Measurements from ENCODE around the gene NQO2. TPM values are rescaled to one million over a fixed set of nuclear protein-coding genes. Genes with fewer than 3 reads are reported as not detected.
A peak's percentile ranks its signal among the peaks of the same experiment; 100 is the strongest.

NQO2 gene
- total and polyA plus RNA-seq, 2 of the 13 experiments (the other 11 are each of a cell fraction or from before 2014, with no cell fraction given), result 32.2 to 56.5 TPM

DNA sequence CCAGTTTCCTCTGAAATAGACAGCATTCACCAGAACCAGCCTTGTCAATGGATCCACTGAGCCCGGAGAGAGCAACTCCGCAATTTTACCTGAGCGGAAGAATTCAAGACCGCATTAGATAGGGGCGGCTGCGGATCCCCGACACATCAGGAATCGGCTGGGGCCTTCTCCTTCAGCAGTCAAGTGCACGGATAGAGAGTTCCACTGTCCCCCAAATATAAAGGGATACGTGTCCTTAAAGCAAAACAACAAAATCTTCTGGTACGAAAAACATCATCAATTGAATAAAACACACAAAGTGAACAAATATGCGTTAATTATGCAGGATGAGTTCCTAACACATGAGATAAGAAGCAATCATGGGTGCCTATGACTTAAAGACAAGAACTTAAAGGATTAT is 46.6 kb upstream of the NQO2 start (continued):
- no peak for TF ChIP-seq ZNF615 (CRISPR knock-in tag; IDR thresholded peaks at IDR 0.05; ENCODE audit: borderline replicate concordance)

DNA sequence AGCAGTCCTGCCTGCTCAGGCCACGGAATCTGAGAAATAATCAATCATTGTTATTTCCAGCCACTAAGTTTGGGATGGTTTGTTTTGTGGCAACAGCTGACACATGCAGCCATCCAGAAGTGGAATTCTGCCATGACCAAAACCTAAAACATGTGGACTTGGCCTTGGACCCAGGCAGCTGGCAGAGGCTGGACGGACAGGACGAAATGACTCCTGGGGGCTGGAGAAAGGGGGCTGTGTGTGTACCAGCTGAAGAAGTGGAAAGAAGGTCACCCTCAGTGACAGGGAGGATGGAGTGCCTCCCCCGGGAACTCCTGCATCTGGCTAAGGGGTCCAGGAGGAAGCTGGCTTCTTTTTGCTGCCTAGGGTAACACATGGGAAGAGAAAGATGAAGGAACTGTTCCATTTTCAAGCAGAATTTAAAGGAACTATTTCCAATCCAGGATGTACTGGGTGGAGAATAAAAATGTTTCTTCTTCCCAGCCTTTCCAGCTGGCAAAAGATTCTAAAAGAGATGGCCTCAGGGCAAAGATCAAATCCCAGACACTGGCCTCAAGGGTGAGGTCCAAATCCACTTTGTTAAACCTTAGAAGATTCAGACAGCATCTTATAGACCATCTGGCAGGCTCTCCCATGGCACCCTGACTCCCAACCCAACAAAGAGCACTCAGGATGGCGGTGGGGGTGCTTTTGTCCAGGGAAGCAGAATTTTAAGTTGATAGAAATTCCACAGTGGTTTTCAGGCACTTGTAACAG is 42.6 kb upstream of the NQO2 start:
- BruUV-seq (replicated peaks), result no TSS peak

GRCh38 chr6:2957696-2958330 is 41.9 kb upstream of the NQO2 start:
- Histone ChIP-seq H3K4me1 (ENCODE audit: insufficient read depth, low read length) (peaks cover 50% of the 10 kb centered on the region), H3K4me2 (ENCODE audit: low read depth, low read length) (no peak overlapping the region), H3K36me3 (replicated peaks in 1 of 2; ENCODE audit: control insufficient read depth in 1 of 2, insufficient read depth in 2 of 2, low read length in 2 of 2) (no peaks in the 10 kb centered on the region), H2AFZ (ENCODE audit: low read length) (no peak overlapping the region), H3K27me3 (ENCODE audit: control insufficient read depth in 1 of 2, insufficient read depth in 2 of 2, low read length in 2 of 2) (no peaks in the 10 kb centered on the region), H3K27ac (ENCODE audit: extremely low read length, insufficient read depth, low read length) (no peak overlapping the region), H3K9ac (ENCODE audit: insufficient read depth, low read depth, low read length) (no peak overlapping the region), H4K20me1 (ENCODE audit: insufficient read depth, low read length) (no peaks in the 10 kb centered on the region), H3K79me2 (ENCODE audit: insufficient read depth, low read length) (no peaks in the 10 kb centered on the region), H3K9me3 (ENCODE audit: low read length) (no peaks in the 10 kb centered on the region), H3K4me3 (replicated peaks in 1 of 3; ENCODE audit: insufficient read depth in 1 of 3, low read depth in 2 of 3, low read length in 3 of 3) (no peak overlapping the region)
- FAIRE-seq (no peak), DNase-seq (ENCODE audit: low spot score) (no peak), ATAC-seq (peak; percentile 10; the same call in 2 of the 3 replicates)
- CTCF ChIA-PET (ENCODE audit: low intra/inter-chr PET ratio, low total read pairs), result no interaction called here
- intact Hi-C loops (cut with micrococcal nuclease; ENCODE audit: unreplicated experiment) (no loop called here), in situ Hi-C loops (cut with HindIII; ENCODE audit: extremely low pct_ligation_motif_present, low pct_unique_long_range_greater_than_20kb) (no loop called here)
- no peak for TF ChIP-seq HNRNPL (IDR thresholded peaks at IDR 0.05; ENCODE audit: low read depth, low read length)
- TF ChIP-seq, protein P1, sequence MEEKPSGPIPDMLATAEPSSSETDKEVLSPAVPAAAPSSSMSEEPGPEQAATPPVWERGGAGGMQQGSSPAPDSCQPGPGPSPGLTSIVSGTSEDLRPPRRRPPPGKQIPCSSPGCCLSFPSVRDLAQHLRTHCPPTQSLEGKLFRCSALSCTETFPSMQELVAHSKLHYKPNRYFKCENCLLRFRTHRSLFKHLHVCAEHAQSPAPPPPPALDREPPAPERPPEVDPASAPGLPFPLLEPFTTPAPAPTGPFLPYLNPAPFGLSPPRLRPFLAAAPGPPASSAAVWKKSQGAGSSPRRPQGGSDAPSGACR (CRISPR knock-in tag; IDR thresholded peaks at IDR 0.05), result 0 out of 2 replicates have a peak, but pooled peaks have one; percentile 45
- TF ChIP-seq KDM3A (CRISPR knock-in tag; IDR thresholded peaks at IDR 0.05; ENCODE audit: low read depth), result no peak
- TF ChIP-seq ZNF557 (CRISPR knock-in tag; IDR thresholded peaks at IDR 0.05), result no peak
- BruUV-seq (replicated peaks), result no TSS peak
- POLR2A ChIA-PET, result no interaction called here
- WGBS (ENCODE audit: low lambda C conversion rate), result 83% methylated on average over 10 of the region's 11 CpGs

More for the DNA sequence above, 42.6 kb upstream of the NQO2 start:
- ChIA-PET POLR2A (no interaction called here), CTCF (ENCODE audit: low intra/inter-chr PET ratio, low total read pairs) (no interaction called here)
- Histone ChIP-seq H3K27ac (ENCODE audit: extremely low read length, insufficient read depth, low read length) (no peak overlapping the region), H3K9me3 (ENCODE audit: low read length) (no peaks in the 10 kb centered on the region), H3K4me1 (ENCODE audit: insufficient read depth, low read length) (peaks cover 57% of the 10 kb centered on the region), H3K36me3 (replicated peaks in 1 of 2; ENCODE audit: control insufficient read depth in 1 of 2, insufficient read depth in 2 of 2, low read length in 2 of 2) (no peaks in the 10 kb centered on the region), H3K9ac (ENCODE audit: insufficient read depth, low read depth, low read length) (no peak overlapping the region), H3K27me3 (ENCODE audit: control insufficient read depth in 1 of 2, insufficient read depth in 2 of 2, low read length in 2 of 2) (no peaks in the 10 kb centered on the region), H3K4me2 (ENCODE audit: low read depth, low read length) (no peak overlapping the region), H3K4me3 (replicated peaks in 1 of 3; ENCODE audit: insufficient read depth in 1 of 3, low read depth in 2 of 3, low read length in 3 of 3) (no peak overlapping the region), H2AFZ (ENCODE audit: low read length) (no peak overlapping the region), H3K79me2 (ENCODE audit: insufficient read depth, low read length) (no peaks in the 10 kb centered on the region), H4K20me1 (ENCODE audit: insufficient read depth, low read length) (no peaks in the 10 kb centered on the region)
- in situ Hi-C loops (cut with HindIII; ENCODE audit: extremely low pct_ligation_motif_present, low pct_unique_long_range_greater_than_20kb) (no loop called here), intact Hi-C loops (cut with micrococcal nuclease; ENCODE audit: unreplicated experiment) (no loop called here)
- DNase-seq (ENCODE audit: low spot score) (no peak), ATAC-seq (no peak), FAIRE-seq (no peak)
- TF ChIP-seq HNRNPLL (IDR thresholded peaks at IDR 0.05; ENCODE audit: low read depth, low read length, poor library complexity, severe bottlenecking) (no peak), RBAK (CRISPR knock-in tag; IDR thresholded peaks at IDR 0.05) (peak; percentile 93)
- WGBS (ENCODE audit: low lambda C conversion rate), result 84% methylated on average over 5 of the region's 5 CpGs
